ENCODE results near the gene FKBP2. TPM values are rescaled to one million over a fixed set of nuclear protein-coding genes. Genes with fewer than 3 reads are reported as not detected.

The FKBP2 gene
- total and polyA plus RNA-seq, 2 of the 4 experiments (the other 2 are of a cell fraction), result 36.2 to 76.4 TPM

DNA sequence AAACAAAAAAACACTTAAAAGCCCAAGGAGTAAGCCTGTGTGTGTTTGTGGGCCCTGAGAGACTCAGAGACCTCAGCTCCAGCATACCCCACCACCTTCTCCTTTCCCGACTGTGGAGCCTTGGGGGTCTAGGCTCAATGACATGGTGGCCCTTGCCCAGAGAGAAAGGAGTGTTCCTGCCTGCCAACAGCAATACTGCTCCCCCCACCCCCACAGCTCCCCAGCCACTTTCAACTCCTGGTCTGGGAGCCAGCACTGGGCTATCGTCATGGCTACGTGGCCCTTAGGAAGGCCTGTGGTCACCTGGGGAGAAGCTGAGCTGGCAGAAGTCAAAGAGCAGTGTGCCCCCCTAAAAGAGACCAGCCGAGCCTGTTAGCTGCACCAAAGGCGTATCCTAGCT, 3.2 kb downstream of the FKBP2 start:
- ATAC-seq (ENCODE audit: low read depth), result no peak
- no peak overlapping the region for H3K4me2 ChIP-seq (ENCODE audit: low read depth, low read length)

More for the DNA sequence above, 3.2 kb downstream of the FKBP2 start:
- Histone ChIP-seq H3K27ac (ENCODE audit: insufficient read depth, low read length) (no peak overlapping the region), H2BK120ac (ENCODE audit: low read depth, low read length) (no peak overlapping the region), H3K4me1 (ENCODE audit: control insufficient read depth, insufficient read depth, low read length) (peaks cover 13% of the 10 kb centered on the region), H3K27me3 (ENCODE audit: control insufficient read depth, insufficient read depth, low read length) (no peaks in the 10 kb centered on the region), H2BK5ac (ENCODE audit: low read depth, low read length, poor library complexity, severe bottlenecking) (no peak overlapping the region), H3K9me1 (ENCODE audit: insufficient read depth, low read length) (peaks cover 14% of the 10 kb centered on the region), H3K23ac (ENCODE audit: low read depth, low read length) (no peak overlapping the region), H3K9ac (ENCODE audit: low read depth, low read length) (no peak overlapping the region), H4K20me1 (ENCODE audit: insufficient read depth, low read length) (peaks cover 26% of the 10 kb centered on the region), H2BK20ac (ENCODE audit: low read depth, low read length) (no peak overlapping the region), H3K4me3 (ENCODE audit: insufficient read depth, low read depth, low read length) (no peak overlapping the region), H2BK15ac (ENCODE audit: low read depth, low read length) (no peak overlapping the region), H3K56ac (ENCODE audit: extremely low read depth, insufficient read depth, low read length) (no peak overlapping the region), H4K8ac (ENCODE audit: low read depth in 2 of 2, low read length in 2 of 2) (no peak overlapping the region), H2AFZ (replicated peaks; ENCODE audit: low read length, poor library complexity) (no peak overlapping the region), H3K9me3 (ENCODE audit: control insufficient read depth, insufficient read depth, low read length) (no peaks in the 10 kb centered on the region), H3K36me3 (ENCODE audit: control insufficient read depth, insufficient read depth, low read length) (peaks cover 12% of the 10 kb centered on the region), H4K5ac (ENCODE audit: low read depth, low read length) (no peak overlapping the region), H3K18ac (ENCODE audit: low read depth, low read length) (no peak overlapping the region), H3K14ac (replicated peaks; ENCODE audit: low read depth, low read length) (no peak overlapping the region), H3K4ac (ENCODE audit: low read depth, low read length) (no peak overlapping the region), H4K91ac (ENCODE audit: insufficient read depth, low read depth, low read length) (no peak overlapping the region), H2AK9ac (replicated peaks; ENCODE audit: low read depth, low read length, poor library complexity) (peak overlapping the region; percentile 9), H3K79me1 (ENCODE audit: low read depth in 1 of 2, low read length in 2 of 2) (peaks cover 18 to 40% of the 10 kb centered on the region in 2 experiments; a peak in 3 of 4 replicates), H2AK5ac (ENCODE audit: low read depth, low read length) (no peak overlapping the region)
- intact Hi-C loops (cut with micrococcal nuclease) (no loop called here), dilution Hi-C loops (cut with HindIII; ENCODE audit: low sequenced_read_pairs, unreplicated experiment) (no loop called here), in situ Hi-C loops (cut with MboI; ENCODE audit: low sequenced_read_pairs) (no loop called here)
- no CpG with 5 or more reads among the region's 5 CpGs for WGBS, 2 experiments (ENCODE audit: extremely low coverage in 2 of 2, insufficient read length in 1 of 2)
- ChIA-PET POLR2A (ENCODE audit: unreplicated experiment) (no interaction called here), CTCF (no interaction called here)
- TF ChIP-seq MAZ (IDR thresholded peaks at IDR 0.05; ENCODE audit: borderline replicate concordance, low read depth, low read length) (no peak), RCOR1 (IDR thresholded peaks at IDR 0.05; ENCODE audit: insufficient replicate concordance, low read length) (no peak)
- TF ChIP-seq, protein P1, sequence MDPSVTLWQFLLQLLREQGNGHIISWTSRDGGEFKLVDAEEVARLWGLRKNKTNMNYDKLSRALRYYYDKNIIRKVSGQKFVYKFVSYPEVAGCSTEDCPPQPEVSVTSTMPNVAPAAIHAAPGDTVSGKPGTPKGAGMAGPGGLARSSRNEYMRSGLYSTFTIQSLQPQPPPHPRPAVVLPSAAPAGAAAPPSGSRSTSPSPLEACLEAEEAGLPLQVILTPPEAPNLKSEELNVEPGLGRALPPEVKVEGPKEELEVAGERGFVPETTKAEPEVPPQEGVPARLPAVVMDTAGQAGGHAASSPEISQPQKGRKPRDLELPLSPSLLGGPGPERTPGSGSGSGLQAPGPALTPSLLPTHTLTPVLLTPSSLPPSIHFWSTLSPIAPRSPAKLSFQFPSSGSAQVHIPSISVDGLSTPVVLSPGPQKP (IDR thresholded peaks at IDR 0.05; ENCODE audit: borderline replicate concordance, low read depth, low read length), result no peak
- no peak for DNase-seq
- BruUV-seq (replicated peaks), result no TSS peak
